GM12873 (cell line): ENCODE measurements around the gene DNAJC13.

Source experiments
- TF ChIP-seq, protein P1 (sequence below): IDR thresholded peaks from 2 replicates; pipeline ENCODE4 v1.5.1; 2012; ENCODE audit warnings: low read depth, mild to moderate bottlenecking, moderate library complexity, low read length, control low read depth; ENCODE audit not compliant: insufficient read depth; ENCODE audit errors: missing control alignments

Gene DNAJC13

GRCh38 chr3:132549890-132550578 lies 132.7 kb downstream of the DNAJC13 start:
- TF ChIP-seq, protein P1, sequence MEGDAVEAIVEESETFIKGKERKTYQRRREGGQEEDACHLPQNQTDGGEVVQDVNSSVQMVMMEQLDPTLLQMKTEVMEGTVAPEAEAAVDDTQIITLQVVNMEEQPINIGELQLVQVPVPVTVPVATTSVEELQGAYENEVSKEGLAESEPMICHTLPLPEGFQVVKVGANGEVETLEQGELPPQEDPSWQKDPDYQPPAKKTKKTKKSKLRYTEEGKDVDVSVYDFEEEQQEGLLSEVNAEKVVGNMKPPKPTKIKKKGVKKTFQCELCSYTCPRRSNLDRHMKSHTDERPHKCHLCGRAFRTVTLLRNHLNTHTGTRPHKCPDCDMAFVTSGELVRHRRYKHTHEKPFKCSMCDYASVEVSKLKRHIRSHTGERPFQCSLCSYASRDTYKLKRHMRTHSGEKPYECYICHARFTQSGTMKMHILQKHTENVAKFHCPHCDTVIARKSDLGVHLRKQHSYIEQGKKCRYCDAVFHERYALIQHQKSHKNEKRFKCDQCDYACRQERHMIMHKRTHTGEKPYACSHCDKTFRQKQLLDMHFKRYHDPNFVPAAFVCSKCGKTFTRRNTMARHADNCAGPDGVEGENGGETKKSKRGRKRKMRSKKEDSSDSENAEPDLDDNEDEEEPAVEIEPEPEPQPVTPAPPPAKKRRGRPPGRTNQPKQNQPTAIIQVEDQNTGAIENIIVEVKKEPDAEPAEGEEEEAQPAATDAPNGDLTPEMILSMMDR = no peak

DNA sequence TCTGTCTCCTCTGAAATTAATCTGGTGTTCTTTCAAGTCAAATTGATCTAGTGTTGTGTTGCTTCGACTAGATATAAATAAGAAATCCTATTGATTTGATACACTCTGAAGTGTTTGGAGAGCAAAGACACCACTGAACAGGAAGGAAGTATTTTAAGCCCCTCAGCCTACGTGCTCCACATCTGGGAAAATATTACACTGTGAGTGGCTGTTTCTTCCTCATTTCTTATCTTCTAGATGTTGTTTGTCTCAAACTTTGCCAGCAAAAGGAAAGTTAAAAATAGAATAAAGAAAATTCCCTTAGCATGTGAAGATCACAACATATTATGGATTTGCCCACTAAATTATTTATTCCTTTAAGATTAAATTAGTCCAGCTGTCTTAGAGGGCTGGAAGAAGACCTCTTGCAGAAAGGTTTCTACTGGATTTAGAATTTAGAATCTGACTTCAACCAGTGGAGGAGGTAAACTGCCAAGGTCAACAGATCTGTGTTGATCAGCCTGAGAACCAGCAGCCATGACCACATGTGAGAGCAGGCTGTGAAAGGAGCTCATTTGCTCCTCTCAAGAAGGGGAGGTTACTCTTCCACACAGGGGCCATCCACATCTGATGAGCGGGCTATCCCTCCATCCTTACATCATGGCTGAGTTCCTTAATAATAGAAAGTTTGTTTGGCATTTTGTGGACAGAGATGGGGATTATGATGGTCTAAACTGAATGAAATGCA lies 133.4 kb downstream of the DNAJC13 start:
- TF ChIP-seq, protein P1 = no peak

DNA sequence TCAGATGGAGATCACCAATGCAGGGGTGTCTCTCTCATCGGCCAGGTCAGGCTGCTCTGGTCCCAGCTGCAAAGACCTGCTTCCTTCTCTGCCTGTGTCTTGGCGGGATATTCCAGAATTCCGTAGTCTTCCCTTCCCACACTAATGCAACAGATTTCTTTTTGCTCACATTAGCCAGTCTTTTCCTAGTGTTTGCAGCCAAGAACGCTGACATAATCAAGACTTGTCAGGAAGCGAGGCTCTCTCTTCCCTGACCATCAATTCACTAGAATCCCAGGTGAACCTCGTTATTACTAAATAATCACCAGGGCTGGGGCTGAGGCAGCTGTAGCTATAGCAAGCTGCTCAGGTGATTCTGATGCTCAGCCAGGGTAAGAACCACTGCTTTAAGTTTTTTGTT lies 136.5 kb downstream of the DNAJC13 start:
- TF ChIP-seq, protein P1 = no peak

DNA sequence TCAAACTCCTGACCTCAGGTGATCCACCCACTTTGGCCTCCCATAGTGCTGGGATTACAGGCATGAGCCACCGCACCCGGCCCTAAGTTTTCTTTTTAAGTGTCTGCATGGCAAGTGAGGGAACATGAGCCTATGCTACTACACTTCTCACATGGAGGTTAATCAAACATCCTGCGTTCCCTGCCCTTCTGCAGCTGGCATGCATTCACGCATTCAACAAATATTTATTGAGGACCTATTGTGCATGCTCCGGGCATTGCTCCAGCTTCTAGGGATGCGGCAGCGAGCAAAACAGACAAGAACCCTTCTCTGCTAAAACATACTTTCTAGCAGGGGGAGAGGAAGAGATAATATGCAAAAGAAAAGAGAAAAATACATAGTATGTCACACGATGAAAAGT lies 137.1 kb downstream of the DNAJC13 start:
- TF ChIP-seq, protein P1 = no peak

GRCh38 chr3:132555306-132556035 lies 138.2 kb downstream of the DNAJC13 start:
- TF ChIP-seq, protein P1 = no peak

DNA sequence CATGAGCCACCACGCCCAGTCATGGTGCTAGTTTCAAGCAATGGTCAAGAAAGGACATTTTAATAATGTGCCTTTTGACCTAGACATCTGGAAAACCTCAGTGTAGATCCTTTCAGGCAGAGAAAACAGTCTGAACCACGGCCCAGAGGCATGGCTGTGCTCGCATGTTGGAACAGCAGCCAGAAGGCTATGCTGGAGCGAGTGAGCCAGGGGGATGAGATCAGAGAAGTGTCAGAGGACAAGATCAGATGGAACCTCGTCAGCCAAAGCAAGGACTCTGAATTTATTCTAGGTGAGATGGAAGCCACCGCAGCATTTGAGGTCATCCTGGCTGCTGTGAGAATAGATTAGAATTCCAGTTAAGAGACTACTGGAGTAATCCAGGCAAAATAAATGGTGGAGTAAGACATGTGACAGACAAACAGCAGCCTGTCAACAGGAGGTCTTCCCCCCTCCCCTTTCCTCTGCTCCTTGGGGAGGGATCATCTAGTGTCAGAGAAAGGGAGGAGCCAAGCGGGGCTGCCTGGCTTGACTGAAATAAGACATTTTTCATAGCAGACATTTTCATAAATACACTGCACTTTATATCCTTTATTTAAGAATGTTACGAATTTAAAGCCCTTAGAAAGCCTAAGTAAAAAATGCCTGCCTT lies 139.3 kb downstream of the DNAJC13 start:
- TF ChIP-seq, protein P1 = no peak

DNA sequence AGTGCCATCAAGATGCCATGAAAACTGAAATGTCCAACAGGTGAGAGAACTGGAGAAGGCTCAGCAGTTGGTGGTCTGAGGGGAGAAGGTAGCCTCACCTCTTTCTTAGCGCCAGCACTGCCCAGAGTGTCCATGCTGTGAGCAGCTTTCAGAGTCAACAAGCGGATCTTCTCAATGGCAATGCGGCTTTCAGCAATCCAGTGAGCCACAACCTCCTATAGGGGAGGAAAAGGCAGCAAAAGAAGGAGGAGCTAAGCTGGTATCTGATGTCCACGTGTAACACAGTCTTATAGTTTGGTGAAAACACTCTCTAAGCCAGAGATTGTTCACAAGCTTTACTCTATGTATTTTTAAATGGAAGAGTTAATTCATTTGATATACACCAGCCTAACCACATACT lies 143.7 kb downstream of the DNAJC13 start:
- TF ChIP-seq, protein P1 = no peak
